ENCODE data around the gene SLC44A3. TPM values are rescaled to one million over a fixed set of nuclear protein-coding genes. Genes with fewer than 3 reads are reported as not detected.

SLC44A3 gene
- total and polyA plus RNA-seq, 2 of the 13 experiments (the other 11 are each of a cell fraction or from before 2014, with no cell fraction given): 6.8 to 14.1 TPM

DNA sequence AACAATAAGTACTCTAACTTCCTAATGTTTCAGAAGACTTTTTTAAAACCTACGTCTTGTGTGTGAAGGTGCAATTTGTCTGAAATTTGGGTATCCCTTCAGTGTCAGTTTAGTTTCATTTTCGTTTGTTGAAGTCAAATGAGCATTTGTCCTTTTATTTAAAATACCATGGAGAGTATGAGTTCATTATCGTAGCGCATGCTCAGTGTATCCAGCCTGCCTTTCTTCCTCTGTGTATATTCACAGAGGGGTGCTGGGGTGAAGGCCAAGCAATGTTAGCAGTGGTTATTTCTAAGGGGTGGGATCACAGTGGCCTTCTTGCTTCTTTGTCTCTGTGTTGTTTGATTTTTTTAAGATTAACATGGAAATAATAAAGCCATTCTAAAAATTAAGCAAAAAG, 63.5 kb downstream of the SLC44A3 start:
- no peaks in the 10 kb centered on the region for H3K36me3 ChIP-seq (replicated peaks in 1 of 2; ENCODE audit: control insufficient read depth in 1 of 2, insufficient read depth in 2 of 2, low read length in 2 of 2)
- H3K4me1 ChIP-seq (ENCODE audit: insufficient read depth, low read length): peaks cover 33% of the 10 kb centered on the region
- no peak overlapping the region; the same call in 1 of the 2 replicates for H3K9ac ChIP-seq (ENCODE audit: insufficient read depth, low read depth, low read length)
- no peaks in the 10 kb centered on the region for H4K20me1 ChIP-seq (ENCODE audit: insufficient read depth, low read length)
- no TSS peak for BruUV-seq (replicated peaks)
- H3K4me2 ChIP-seq (ENCODE audit: low read depth, low read length): peak overlapping the region; percentile 78
- peak overlapping the region; percentile 17 for H2AFZ ChIP-seq (ENCODE audit: low read length)
- peak; percentile 47 for DNase-seq (ENCODE audit: low spot score)
- FAIRE-seq: peak; percentile 30
- peak overlapping the region in 1 of 3 experiments; percentile 24; a peak in 2 of 6 replicates for H3K4me3 ChIP-seq (replicated peaks in 1 of 3; ENCODE audit: insufficient read depth in 1 of 3, low read depth in 2 of 3, low read length in 3 of 3)
- no peaks in the 10 kb centered on the region for H3K27me3 ChIP-seq (ENCODE audit: control insufficient read depth in 1 of 2, insufficient read depth in 2 of 2, low read length in 2 of 2)
- CTCF ChIA-PET (ENCODE audit: low intra/inter-chr PET ratio, low total read pairs): no interaction called here
- WGBS (ENCODE audit: low lambda C conversion rate): 48% methylated on average over 4 of the region's 4 CpGs
- no peaks in the 10 kb centered on the region for H3K79me2 ChIP-seq (ENCODE audit: insufficient read depth, low read length)
- in situ Hi-C loops (cut with HindIII; ENCODE audit: extremely low pct_ligation_motif_present, low pct_unique_long_range_greater_than_20kb) (no loop called here), intact Hi-C loops (cut with micrococcal nuclease; ENCODE audit: unreplicated experiment) (no loop called here)
- ATAC-seq: peak; percentile 75
- H3K9me3 ChIP-seq (ENCODE audit: low read length): no peaks in the 10 kb centered on the region
- POLR2A ChIA-PET: interaction anchor here (1.1 to 1.6 kb wide), 2 partner anchors 9 to 350 kb away, joined by 3 to 4 read pairs; partner anchors contain the start of gene RWDD3
- H3K27ac ChIP-seq (ENCODE audit: extremely low read length, insufficient read depth, low read length): peak overlapping the region; percentile 52
- no peak for TF ChIP-seq HDAC1 (CRISPR knock-in tag; IDR thresholded peaks at IDR 0.05)
- no peak for TF ChIP-seq HHEX (CRISPR knock-in tag; IDR thresholded peaks at IDR 0.05)
- TF ChIP-seq, protein P1, sequence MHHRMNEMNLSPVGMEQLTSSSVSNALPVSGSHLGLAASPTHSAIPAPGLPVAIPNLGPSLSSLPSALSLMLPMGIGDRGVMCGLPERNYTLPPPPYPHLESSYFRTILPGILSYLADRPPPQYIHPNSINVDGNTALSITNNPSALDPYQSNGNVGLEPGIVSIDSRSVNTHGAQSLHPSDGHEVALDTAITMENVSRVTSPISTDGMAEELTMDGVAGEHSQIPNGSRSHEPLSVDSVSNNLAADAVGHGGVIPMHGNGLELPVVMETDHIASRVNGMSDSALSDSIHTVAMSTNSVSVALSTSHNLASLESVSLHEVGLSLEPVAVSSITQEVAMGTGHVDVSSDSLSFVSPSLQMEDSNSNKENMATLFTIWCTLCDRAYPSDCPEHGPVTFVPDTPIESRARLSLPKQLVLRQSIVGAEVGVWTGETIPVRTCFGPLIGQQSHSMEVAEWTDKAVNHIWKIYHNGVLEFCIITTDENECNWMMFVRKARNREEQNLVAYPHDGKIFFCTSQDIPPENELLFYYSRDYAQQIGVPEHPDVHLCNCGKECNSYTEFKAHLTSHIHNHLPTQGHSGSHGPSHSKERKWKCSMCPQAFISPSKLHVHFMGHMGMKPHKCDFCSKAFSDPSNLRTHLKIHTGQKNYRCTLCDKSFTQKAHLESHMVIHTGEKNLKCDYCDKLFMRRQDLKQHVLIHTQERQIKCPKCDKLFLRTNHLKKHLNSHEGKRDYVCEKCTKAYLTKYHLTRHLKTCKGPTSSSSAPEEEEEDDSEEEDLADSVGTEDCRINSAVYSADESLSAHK (CRISPR knock-in tag; IDR thresholded peaks at IDR 0.05; ENCODE audit: borderline replicate concordance): no peak
- no peak for TF ChIP-seq ZNF280B (CRISPR knock-in tag; IDR thresholded peaks at IDR 0.05; ENCODE audit: borderline replicate concordance)
- no peak for TF ChIP-seq ZNF530 (CRISPR knock-in tag; IDR thresholded peaks at IDR 0.05; ENCODE audit: low read depth)
- TF ChIP-seq ZNF446 (CRISPR knock-in tag; IDR thresholded peaks at IDR 0.05): no peak
- TF ChIP-seq TBX2 (CRISPR knock-in tag; IDR thresholded peaks at IDR 0.05; ENCODE audit: borderline replicate concordance): no peak
- TF ChIP-seq ZBTB7B (CRISPR knock-in tag; IDR thresholded peaks at IDR 0.05): 0 out of 2 replicates have a peak, but pooled peaks have one; percentile 8
- TF ChIP-seq MAF1 (CRISPR knock-in tag; IDR thresholded peaks at IDR 0.05; ENCODE audit: borderline replicate concordance): no peak
- TF ChIP-seq, protein P2, sequence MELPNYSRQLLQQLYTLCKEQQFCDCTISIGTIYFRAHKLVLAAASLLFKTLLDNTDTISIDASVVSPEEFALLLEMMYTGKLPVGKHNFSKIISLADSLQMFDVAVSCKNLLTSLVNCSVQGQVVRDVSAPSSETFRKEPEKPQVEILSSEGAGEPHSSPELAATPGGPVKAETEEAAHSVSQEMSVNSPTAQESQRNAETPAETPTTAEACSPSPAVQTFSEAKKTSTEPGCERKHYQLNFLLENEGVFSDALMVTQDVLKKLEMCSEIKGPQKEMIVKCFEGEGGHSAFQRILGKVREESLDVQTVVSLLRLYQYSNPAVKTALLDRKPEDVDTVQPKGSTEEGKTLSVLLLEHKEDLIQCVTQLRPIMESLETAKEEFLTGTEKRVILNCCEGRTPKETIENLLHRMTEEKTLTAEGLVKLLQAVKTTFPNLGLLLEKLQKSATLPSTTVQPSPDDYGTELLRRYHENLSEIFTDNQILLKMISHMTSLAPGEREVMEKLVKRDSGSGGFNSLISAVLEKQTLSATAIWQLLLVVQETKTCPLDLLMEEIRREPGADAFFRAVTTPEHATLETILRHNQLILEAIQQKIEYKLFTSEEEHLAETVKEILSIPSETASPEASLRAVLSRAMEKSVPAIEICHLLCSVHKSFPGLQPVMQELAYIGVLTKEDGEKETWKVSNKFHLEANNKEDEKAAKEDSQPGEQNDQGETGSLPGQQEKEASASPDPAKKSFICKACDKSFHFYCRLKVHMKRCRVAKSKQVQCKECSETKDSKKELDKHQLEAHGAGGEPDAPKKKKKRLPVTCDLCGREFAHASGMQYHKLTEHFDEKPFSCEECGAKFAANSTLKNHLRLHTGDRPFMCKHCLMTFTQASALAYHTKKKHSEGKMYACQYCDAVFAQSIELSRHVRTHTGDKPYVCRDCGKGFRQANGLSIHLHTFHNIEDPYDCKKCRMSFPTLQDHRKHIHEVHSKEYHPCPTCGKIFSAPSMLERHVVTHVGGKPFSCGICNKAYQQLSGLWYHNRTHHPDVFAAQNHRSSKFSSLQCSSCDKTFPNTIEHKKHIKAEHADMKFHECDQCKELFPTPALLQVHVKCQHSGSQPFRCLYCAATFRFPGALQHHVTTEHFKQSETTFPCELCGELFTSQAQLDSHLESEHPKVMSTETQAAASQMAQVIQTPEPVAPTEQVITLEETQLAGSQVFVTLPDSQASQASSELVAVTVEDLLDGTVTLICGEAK (IDR thresholded peaks at IDR 0.05): no peak
- TF ChIP-seq, protein P2 (CRISPR knock-in tag; IDR thresholded peaks at IDR 0.05): no peak
- TF ChIP-seq PHF21A (CRISPR knock-in tag; IDR thresholded peaks at IDR 0.05): 0 out of 2 replicates have a peak, but pooled peaks have one; percentile 38
- no peak for TF ChIP-seq ZNF549 (CRISPR knock-in tag; IDR thresholded peaks at IDR 0.05)

Data from HepG2 (cell line).